ENCODE results near the gene CDH12.

- no peak for TF ChIP-seq POLR2A (IDR thresholded peaks at IDR 0.05; ENCODE audit: low read length)
- no peak for TF ChIP-seq GATA1 (IDR thresholded peaks at IDR 0.05; ENCODE audit: low read depth, low read length)
Measured at GRCh38 chr5:22662391-22662790, 190.8 kb downstream of the CDH12 start.

Measured in erythroblast (primary cell).